NB4 (cell line): Measurements from ENCODE around the gene SEC23A.

Source experiments
- CTCF ChIP-seq: IDR thresholded peaks from one replicate; pipeline ENCODE4 v1.5.1; 2012; ENCODE audit warnings: low read depth, low read length
- TF ChIP-seq, protein P1 (sequence below): IDR thresholded peaks from 2 replicates; pipeline ENCODE4 v1.6.1; 2011; ENCODE audit warnings: low read depth, low read length

DNA sequence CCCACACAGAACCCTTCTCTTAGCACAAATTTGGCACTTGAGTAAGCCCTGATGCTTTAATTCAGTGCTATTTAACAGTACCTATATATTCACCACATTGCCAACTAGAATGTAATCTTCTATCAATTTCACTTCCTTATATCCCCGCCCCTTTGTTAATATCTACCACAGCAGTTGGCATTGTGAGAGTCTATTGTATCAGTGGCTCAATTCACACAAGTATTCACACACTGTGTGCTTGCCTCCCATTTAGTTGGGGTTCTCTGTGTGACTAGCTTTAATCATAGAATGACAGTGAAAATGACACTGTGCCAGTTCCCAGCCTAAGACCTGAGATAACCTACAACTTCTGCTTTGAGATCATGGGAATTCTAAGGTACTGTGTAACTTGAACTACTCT is 103.1 kb downstream of the SEC23A start:
- no peak for TF ChIP-seq CTCF
- TF ChIP-seq, protein P1, sequence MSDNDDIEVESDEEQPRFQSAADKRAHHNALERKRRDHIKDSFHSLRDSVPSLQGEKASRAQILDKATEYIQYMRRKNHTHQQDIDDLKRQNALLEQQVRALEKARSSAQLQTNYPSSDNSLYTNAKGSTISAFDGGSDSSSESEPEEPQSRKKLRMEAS = no peak
